MM.1S (cell line): Measurements from ENCODE around the gene IGFBP1.

Source experiments
- CTCF ChIP-seq: fragments of 300-600 bp; sonication (generic); IDR thresholded peaks from 2 replicates; pipeline ENCODE4 v1.5.1; 2016; ENCODE audit warnings: antibody characterized with exemption, low read length, mixed read lengths
- EZH2 ChIP-seq: fragments of 300-600 bp; sonication (generic); optimal IDR thresholded peaks from 2 replicates; pipeline ENCODE3; 2017; ENCODE audit warnings: low read depth, mild to moderate bottlenecking, antibody characterized with exemption, low read length, mixed read lengths

- TF ChIP-seq CTCF (no peak), EZH2 (no peak)
Measured at GRCh38 chr7:45919993-45920459, 31.7 kb downstream of the IGFBP1 start.
